PC-9 (cell line): ENCODE data around the gene SPATA31E1. TPM values are rescaled to one million over a fixed set of nuclear protein-coding genes. Genes with fewer than 3 reads are reported as not detected.
"Not testable (repeated sequence)": the region's sequence is repeated elsewhere in the genome, so short reads cannot be mapped to it uniquely, and the experiment has no call there.

Source experiments
- BruUV-seq: library from RNA; stranded (reverse); fragments of 400-500 nt; replicated peaks from 2 replicates; lab custom pipeline; 2021; lab: Mats Ljungman, UMichigan
- CTCF ChIA-PET: fragments of 300-600 bp; sonication (Branson Sonifier 250); formaldehyde crosslinking; loops from one replicate; lab custom pipeline; 2022; ENCODE audit warnings: antibody characterized with exemption; lab: Charles Lee
- POLR2A ChIA-PET: fragments of 300-600 bp; sonication (Branson Sonifier 250); formaldehyde crosslinking; loops from one replicate; lab custom pipeline; 2022; ENCODE audit warnings: antibody characterized with exemption; ENCODE audit not compliant: unreplicated experiment; lab: Charles Lee
- DNase-seq, 2 experiments: peaks; one replicate each; pipeline versions ENCODE4 v3.0.0 to v3.0.0-alpha.2; 2015 to 2022; ENCODE audit warnings: mixed read lengths in 1 of 2
- H2AFZ ChIP-seq: fragments of 200-600 bp; sonication (generic); 2 replicates; pipeline ENCODE4 v1.8.1; 2017; ENCODE audit warnings: antibody characterized with exemption
- H3F3A ChIP-seq: fragments of 200-600 bp; sonication (generic); 2 replicates; pipeline ENCODE4 v1.8.1; 2017; ENCODE audit warnings: antibody characterized with exemption, mild to moderate bottlenecking, low read depth; ENCODE audit not compliant: insufficient read depth
- H3K27ac ChIP-seq: fragments of 200-600 bp; sonication (generic); 2 replicates; pipeline ENCODE4 v1.6.1; 2016; ENCODE audit warnings: mixed run types
- H3K27me3 ChIP-seq: fragments of 200-600 bp; sonication (generic); 2 replicates; pipeline ENCODE4 v1.6.1; 2016; ENCODE audit warnings: low read depth, mixed run types; ENCODE audit not compliant: insufficient read depth
- H3K36me3 ChIP-seq: fragments of 200-600 bp; sonication (generic); 2 replicates; pipeline ENCODE4 v1.6.1; 2016; ENCODE audit warnings: low read depth, mixed run types
- H3K4me1 ChIP-seq: fragments of 200-600 bp; sonication (generic); replicated peaks from 2 replicates; pipeline ENCODE4 v1.6.1; 2016; ENCODE audit warnings: mixed run types; ENCODE audit not compliant: insufficient read depth
- H3K4me2 ChIP-seq: fragments of 200-600 bp; sonication (generic); 2 replicates; pipeline ENCODE4 v1.6.1; 2017; ENCODE audit warnings: mixed run types
- H3K4me3 ChIP-seq: fragments of 200-600 bp; sonication (generic); 2 replicates; pipeline ENCODE4 v1.6.1; 2016; ENCODE audit warnings: mixed run types
- H3K79me2 ChIP-seq: fragments of 200-600 bp; sonication (generic); 2 replicates; pipeline ENCODE4 v1.6.1; 2017; ENCODE audit warnings: low read depth, mixed run types
- H3K9me2 ChIP-seq: fragments of 200-600 bp; sonication (generic); 2 replicates; pipeline ENCODE4 v1.8.1; 2017; ENCODE audit warnings: mild to moderate bottlenecking; ENCODE audit not compliant: insufficient read depth
- H3K9me3 ChIP-seq: fragments of 200-600 bp; sonication (generic); 2 replicates; pipeline ENCODE4 v1.8.1; 2016; ENCODE audit warnings: low read depth; ENCODE audit not compliant: insufficient read depth
- H4K20me1 ChIP-seq: fragments of 200-600 bp; sonication (generic); 2 replicates; pipeline ENCODE4 v1.8.1; 2017; ENCODE audit not compliant: insufficient read depth
- CTCF ChIP-seq: fragments of 200-600 bp; sonication (generic); conservative IDR thresholded peaks from 2 replicates; pipeline ENCODE4 v1.6.1; 2017; ENCODE audit warnings: mixed run types, antibody characterized with exemption, mild to moderate bottlenecking, moderate library complexity
- EZH2 ChIP-seq: fragments of 200-600 bp; sonication (generic); IDR thresholded peaks from 2 replicates; pipeline ENCODE4 v1.8.0; 2017; ENCODE audit warnings: antibody characterized with exemption, low read depth
- intact Hi-C: fragments of 100-400 bp; cut with micrococcal nuclease; formaldehyde crosslinking; loops from one replicate; pipeline ENCODE4 v1.10.0; 2022; ENCODE audit not compliant: unreplicated experiment
- total RNA-seq: library from RNA; stranded (reverse); gene quantifications from 2 replicates; pipeline ENCODE4 v1.2.3, GENCODE V29; 2021

Gene SPATA31E1
- total RNA-seq, 1 experiment from 2014 or later: not detected

GRCh38 chr9:87844506-87844905, 38.2 kb upstream of the SPATA31E1 start:
- CTCF ChIA-PET: no interaction called here
- no peak overlapping the region for H3K4me3 ChIP-seq
- no peaks in the 10 kb centered on the region for H4K20me1 ChIP-seq
- POLR2A ChIA-PET: no interaction called here
- no peak overlapping the region for H3K27ac ChIP-seq
- intact Hi-C loops: no loop called here
- BruUV-seq: no TSS peak
- no peaks in the 10 kb centered on the region for H3K4me1 ChIP-seq
- no peaks in the 10 kb centered on the region for H3K9me2 ChIP-seq
- TF ChIP-seq EZH2 (no peak), CTCF (no peak)
- no peak for DNase-seq
- H3K9me3 ChIP-seq: no peaks in the 10 kb centered on the region
- no peaks in the 10 kb centered on the region for H3K79me2 ChIP-seq
- H3K36me3 ChIP-seq: no peaks in the 10 kb centered on the region
- no peak overlapping the region for H2AFZ ChIP-seq
- H3K27me3 ChIP-seq: no peaks in the 10 kb centered on the region
- no peaks in the 10 kb centered on the region for H3F3A ChIP-seq
- H3K4me2 ChIP-seq: no peak overlapping the region

- H3K27me3 ChIP-seq, H3K4me3 ChIP-seq, H3K79me2 ChIP-seq, H3K4me2 ChIP-seq, POLR2A ChIA-PET, CTCF ChIA-PET, intact Hi-C loops, H3F3A ChIP-seq, H2AFZ ChIP-seq, H3K27ac ChIP-seq, DNase-seq, H3K9me2 ChIP-seq, H3K4me1 ChIP-seq, H4K20me1 ChIP-seq, H3K9me3 ChIP-seq, H3K36me3 ChIP-seq, BruUV-seq: not testable (repeated sequence)
These were observed 34.9 kb upstream of the SPATA31E1 start for GRCh38 chr9:87847817-87848216.

- CTCF ChIA-PET: no interaction called here
These were observed 33.4 kb upstream of the SPATA31E1 start for GRCh38 chr9:87849144-87849758.

More at GRCh38 chr9:87849144-87849758, 33.4 kb upstream of the SPATA31E1 start:
- no peaks in the 10 kb centered on the region for H3F3A ChIP-seq
- H4K20me1 ChIP-seq: no peaks in the 10 kb centered on the region
- H3K79me2 ChIP-seq: no peaks in the 10 kb centered on the region
- DNase-seq: no peak
- H3K4me1 ChIP-seq: 0 out of 2 replicates have a peak, but pooled peaks cover 8% of the 10 kb centered on the region
- H3K4me3 ChIP-seq: no peak overlapping the region
- no peak overlapping the region for H3K27ac ChIP-seq
- H3K9me2 ChIP-seq: no peaks in the 10 kb centered on the region
- H3K36me3 ChIP-seq: no peaks in the 10 kb centered on the region
- POLR2A ChIA-PET: no interaction called here
- no peaks in the 10 kb centered on the region for H3K27me3 ChIP-seq
- no peak overlapping the region for H2AFZ ChIP-seq
- no TSS peak for BruUV-seq
- TF ChIP-seq CTCF (no peak), EZH2 (no peak)
- intact Hi-C loops: no loop called here
- no peaks in the 10 kb centered on the region for H3K9me3 ChIP-seq
- H3K4me2 ChIP-seq: no peak overlapping the region
